Body of pancreas (tissue), 4 donors: Measurements from ENCODE around the gene NDN. TPM values are rescaled to one million over a fixed set of nuclear protein-coding genes. Genes with fewer than 3 reads are reported as not detected.

ENCODE experiments used
- ATAC-seq: fragments of 150-250 bp; one replicate; pipeline ENCODE4 v1.9.1; 2016
- DNase-seq, 4 donors: peaks; one replicate each; pipeline ENCODE4 v3.0.0-alpha.2; 2019
- H3K27ac ChIP-seq, 4 donors: fragments of 200-600 bp; sonication (generic); 1 replicate in 3 of 4; 2 replicates in 1 of 4; pipeline versions ENCODE4 v1.5.1 to v1.6.1; 2016 to 2019; ENCODE audit warnings: mild to moderate bottlenecking in 1 of 4, mixed read lengths in 1 of 4, moderate library complexity in 1 of 4
- H3K27me3 ChIP-seq, 2 donors: fragments of 200-600 bp; sonication (generic); one replicate each; pipeline ENCODE4 v1.6.0; 2016; ENCODE audit warnings: mild to moderate bottlenecking in 1 of 2
- H3K36me3 ChIP-seq, 2 donors: fragments of 200-600 bp; sonication (generic); replicated peaks in 1 of 2; 2 replicates each; pipeline ENCODE4 v1.5.1; 2016; ENCODE audit warnings: low read depth in 2 of 2; ENCODE audit not compliant: insufficient read depth in 1 of 2
- H3K4me1 ChIP-seq: fragments of 200-600 bp; sonication (generic); one replicate; pipeline ENCODE4 v1.6.0; 2016
- H3K4me3 ChIP-seq, 2 donors: fragments of 200-600 bp; sonication (generic); 1 replicate in 1 of 2; 2 replicates in 1 of 2; pipeline ENCODE4 v1.5.1; 2016 to 2019
- H3K9me3 ChIP-seq, 3 donors: fragments of 200-600 bp; sonication (generic); 1 replicate in 2 of 3; 2 replicates in 1 of 3; pipeline ENCODE4 v1.5.1; 2016
- CTCF ChIP-seq, 7 experiments: fragments of 450-650 bp in 4 of 7; fragments of 200-600 bp in 3 of 7; sonication (generic) in 3 of 7; IDR thresholded peaks; one replicate each; pipeline ENCODE4 v1.5.1; 2016 to 2019; ENCODE audit warnings: antibody characterized with exemption in 7 of 7
- POLR2A ChIP-seq, 3 donors: fragments of 450-650 bp; IDR thresholded peaks; one replicate each; pipeline ENCODE4 v1.6.1; 2016; ENCODE audit warnings: antibody characterized with exemption in 3 of 3, mild to moderate bottlenecking in 2 of 3
- WGBS, 2 donors: methylation state at CpG; one replicate each; pipeline ENCODE4 v1.1.5; 2017; 5-methylcytosine and 5-hydroxymethylcytosine counted together
- intact Hi-C: fragments of 100-400 bp; cut with DNase I; formaldehyde crosslinking; loops from one replicate; pipeline ENCODE4 v1.15.1; 2023
- total RNA-seq, 2 donors: library from RNA; depleted of rRNA; stranded (reverse); fragments of >200 nt; gene quantifications; one replicate each; pipeline ENCODE4 v1.1.0, GENCODE V29; 2016

Gene NDN
- total RNA-seq, 2 donors from 2014 or later, result 19.4 to 21.8 TPM

- Histone ChIP-seq H3K4me3 (no peak overlapping the region), H3K27ac (no peak overlapping the region), H3K27me3 (no peaks in the 10 kb centered on the region), H3K4me1 (no peaks in the 10 kb centered on the region), H3K9me3 (no peaks in the 10 kb centered on the region), H3K36me3 (no peaks in the 10 kb centered on the region)
- ATAC-seq, result no peak
- TF ChIP-seq CTCF (IDR thresholded peaks at IDR 0.05) (no peak), POLR2A (IDR thresholded peaks at IDR 0.05) (no peak)
- no peak for DNase-seq
- 50 to 53% methylated on average over 3 of the region's 3 CpGs for WGBS, 2 donors
- intact Hi-C loops, result no loop called here
These were observed 15.6 kb downstream of the NDN start for GRCh38 chr15:23671481-23671880.

- H3K9me3 ChIP-seq, result no peaks in the 10 kb centered on the region
- intact Hi-C loops, result no loop called here
- no peak overlapping the region for H3K4me3 ChIP-seq
- no peak overlapping the region for H3K27ac ChIP-seq
- no peaks in the 10 kb centered on the region for H3K4me1 ChIP-seq
- no peaks in the 10 kb centered on the region for H3K27me3 ChIP-seq
- ATAC-seq (no peak), DNase-seq (no peak)
- H3K36me3 ChIP-seq, result no peaks in the 10 kb centered on the region
- TF ChIP-seq POLR2A (IDR thresholded peaks at IDR 0.05) (no peak), CTCF (IDR thresholded peaks at IDR 0.05) (no peak)
- WGBS, 2 donors, result 84 to 86% methylated on average over 1 of the region's 1 CpG
These were observed 16.1 kb downstream of the NDN start for GRCh38 chr15:23670970-23671369.

GRCh38 chr15:23663232-23663631 is 23.9 kb downstream of the NDN start:
- Histone ChIP-seq H3K27me3 (peaks cover 0 to 8% of the 10 kb centered on the region in 2 donors), H3K9me3 (no peaks in the 10 kb centered on the region), H3K36me3 (no peaks in the 10 kb centered on the region), H3K27ac (no peak overlapping the region), H3K4me3 (no peak overlapping the region), H3K4me1 (no peaks in the 10 kb centered on the region)
- DNase-seq (no peak), ATAC-seq (no peak)
- peak in 2 of 7 experiments; percentile 17 to 18 for TF ChIP-seq CTCF (IDR thresholded peaks at IDR 0.05)
- TF ChIP-seq POLR2A (IDR thresholded peaks at IDR 0.05), result no peak
- 57 to 70% methylated on average over 2 of the region's 2 CpGs for WGBS, 2 donors
- intact Hi-C loops, result no loop called here

- peak; percentile 48 to 64 (median 58) for TF ChIP-seq CTCF (IDR thresholded peaks at IDR 0.05)
- TF ChIP-seq POLR2A (IDR thresholded peaks at IDR 0.05), result no peak
- no peaks in the 10 kb centered on the region for H3K9me3 ChIP-seq
- 11 to 15% methylated on average over 6 of the region's 6 CpGs for WGBS, 2 donors
- H3K36me3 ChIP-seq, result no peaks in the 10 kb centered on the region
- no peak overlapping the region for H3K4me3 ChIP-seq
- no peak overlapping the region for H3K27ac ChIP-seq
- intact Hi-C loops, result loop anchor here (5.0 kb wide), 2 partner anchors 203 to 228 kb away; no protein-coding TSS in a partner anchor
- DNase-seq (peak; percentile 38 to 69 (median 51)), ATAC-seq (peak; percentile 47)
- no peaks in the 10 kb centered on the region for H3K27me3 ChIP-seq
- no peaks in the 10 kb centered on the region for H3K4me1 ChIP-seq
These were observed 38.1 kb downstream of the NDN start for GRCh38 chr15:23648920-23649515.
